RWPE1 (cell line): Measurements from ENCODE around the gene PDK1.

Source experiments
- CTCF ChIA-PET: fragments of 350-600 bp; sonication (Branson Sonifier 250); formaldehyde crosslinking; extraction: SDS; loops from one replicate; lab custom pipeline; 2021; lab: Yijun Ruan, JAX
- POLR2A ChIA-PET: fragments of 400-600 bp; formaldehyde crosslinking; extraction: SDS; loops from one replicate; lab custom pipeline; 2020; ENCODE audit warnings: antibody characterized with exemption; ENCODE audit not compliant: low non-redundant PET; lab: Yijun Ruan, JAX
- DNase-seq: peaks from one replicate; pipeline ENCODE4 v3.0.0; 2012; ENCODE audit warnings: low spot score
- H3K27ac ChIP-seq: fragments of 450-650 bp; 2 replicates; pipeline ENCODE4 v1.5.1; 2017
- CTCF ChIP-seq: fragments of 450-650 bp; conservative IDR thresholded peaks from 2 replicates; pipeline ENCODE4 v1.5.1; 2017; ENCODE audit warnings: low read depth, mild to moderate bottlenecking

PDK1 gene

GRCh38 chr2:172613040-172613439 is 57.1 kb downstream of the PDK1 start:
- no peak for TF ChIP-seq CTCF
- ChIA-PET POLR2A (no interaction called here), CTCF (interaction anchor here (0.5 to 0.6 kb wide), 2 partner anchors 107 to 913 kb away, joined by 3 read pairs; no protein-coding TSS in a partner anchor)
- DNase-seq = no peak
- H3K27ac ChIP-seq = no peak overlapping the region

GRCh38 chr2:172613615-172614231 is 57.8 kb downstream of the PDK1 start:
- no peak for DNase-seq
- CTCF ChIA-PET = interaction anchor here (0.6 to 1.6 kb wide), 4 partner anchors 10 to 914 kb away, joined by 3 to 4 read pairs (median 3); no protein-coding TSS in a partner anchor
- no peak overlapping the region for H3K27ac ChIP-seq
- POLR2A ChIA-PET = no interaction called here
- TF ChIP-seq CTCF = no peak

GRCh38 chr2:172614932-172615331 is 59.0 kb downstream of the PDK1 start:
- POLR2A ChIA-PET = no interaction called here
- H3K27ac ChIP-seq = no peak overlapping the region
- no peak for TF ChIP-seq CTCF
- DNase-seq = no peak
- CTCF ChIA-PET = interaction anchor here (1.6 kb wide), 1 partner anchor 11 kb away, joined by 3 read pairs; no protein-coding TSS in a partner anchor

- TF ChIP-seq CTCF = no peak
- no peak for DNase-seq
- CTCF ChIA-PET = no interaction called here
- no peak overlapping the region for H3K27ac ChIP-seq
- POLR2A ChIA-PET = no interaction called here
These were observed 59.9 kb downstream of the PDK1 start for GRCh38 chr2:172615727-172616261.

GRCh38 chr2:172617115-172617514 is 61.2 kb downstream of the PDK1 start:
- POLR2A ChIA-PET = no interaction called here
- CTCF ChIA-PET = no interaction called here
- TF ChIP-seq CTCF = no peak
- H3K27ac ChIP-seq = no peak overlapping the region
- no peak for DNase-seq

GRCh38 chr2:172623249-172623965 is 67.5 kb downstream of the PDK1 start:
- ChIA-PET POLR2A (no interaction called here), CTCF (interaction anchor here (0.7 kb wide), 1 partner anchor 76 kb away, joined by 3 read pairs; no protein-coding TSS in a partner anchor)

More at GRCh38 chr2:172623249-172623965, 67.5 kb downstream of the PDK1 start:
- DNase-seq = no peak
- no peak overlapping the region for H3K27ac ChIP-seq
- no peak for TF ChIP-seq CTCF
